Smooth muscle cell (in vitro differentiated cells): ENCODE data around the gene BCAR1. TPM values are rescaled to one million over a fixed set of nuclear protein-coding genes. Genes with fewer than 3 reads are reported as not detected.

Source experiments
- DNase-seq: peaks from one replicate; lab custom pipeline; 2025; ENCODE audit not compliant: unreplicated experiment; lab: John Stamatoyannopoulos, UW
- H2AFZ ChIP-seq: fragments of 200-600 bp; sonication (generic); 2 replicates; pipeline ENCODE4 v1.6.0; 2016; ENCODE audit warnings: antibody characterized with exemption, low read depth, mild to moderate bottlenecking
- H3F3A ChIP-seq: fragments of 200-600 bp; sonication (generic); 2 replicates; pipeline ENCODE4 v1.6.0; 2017; ENCODE audit warnings: antibody characterized with exemption, low read depth
- H3K27ac ChIP-seq: fragments of 200-600 bp; sonication (generic); 2 replicates; pipeline ENCODE4 v1.5.1; 2016; ENCODE audit warnings: low read depth, mild to moderate bottlenecking
- H3K27me3 ChIP-seq: fragments of 200-600 bp; sonication (generic); 2 replicates; pipeline ENCODE4 v1.6.1; 2016; ENCODE audit warnings: low read depth, mild to moderate bottlenecking
- H3K36me3 ChIP-seq: fragments of 200-600 bp; sonication (generic); 2 replicates; pipeline ENCODE4 v1.5.1; 2016; ENCODE audit warnings: low read depth
- H3K4me1 ChIP-seq: fragments of 200-600 bp; sonication (generic); 2 replicates; pipeline ENCODE4 v1.5.1; 2016; ENCODE audit warnings: low read depth
- H3K4me2 ChIP-seq: fragments of 200-600 bp; sonication (generic); 2 replicates; pipeline ENCODE4 v1.6.0; 2016; ENCODE audit warnings: mild to moderate bottlenecking
- H3K4me3 ChIP-seq: fragments of 200-600 bp; sonication (generic); 2 replicates; pipeline ENCODE4 v1.5.1; 2016; ENCODE audit warnings: mild to moderate bottlenecking
- H3K79me2 ChIP-seq: fragments of 200-600 bp; sonication (generic); 2 replicates; pipeline ENCODE4 v1.6.0; 2016; ENCODE audit warnings: low read depth, mild to moderate bottlenecking
- H3K9ac ChIP-seq: fragments of 200-600 bp; sonication (generic); 2 replicates; pipeline ENCODE4 v1.6.0; 2016; ENCODE audit warnings: low read depth
- H3K9me3 ChIP-seq: fragments of 200-600 bp; sonication (generic); replicated peaks from 2 replicates; pipeline ENCODE4 v1.5.1; 2016; ENCODE audit warnings: low read depth
- H4K20me1 ChIP-seq: fragments of 200-600 bp; sonication (generic); 2 replicates; pipeline ENCODE4 v1.6.0; 2016; ENCODE audit warnings: low read depth
- WGBS: methylation state at CpG from one replicate; pipeline ENCODE4 v1.1.7; 2016; ENCODE audit warnings: low lambda C conversion rate; 5-methylcytosine and 5-hydroxymethylcytosine counted together
- polyA plus RNA-seq: library from polyadenylated mRNA; unstranded; fragments of >200 nt; fragmentation: Nextera tagmentation; extraction: Ambion mirVana; gene quantifications from 2 replicates; pipeline ENCODE4 v1.2.1, GENCODE V29; 2016
- small RNA-seq: library from RNA; depleted of rRNA; stranded (forward); fragments of <200 nt; gene quantifications from one replicate; pipeline ENCODE3, GENCODE V24; 2014
- total RNA-seq: library from RNA; depleted of rRNA; stranded (reverse); fragments of >200 nt; gene quantifications from 2 replicates; pipeline ENCODE4 v1.2.3, GENCODE V29; 2014
- TF ChIP-seq, protein P1 (sequence below): fragments of 200-600 bp; sonication (generic); IDR thresholded peaks from 2 replicates; pipeline ENCODE4 v1.5.1; 2017; ENCODE audit warnings: borderline replicate concordance, mild to moderate bottlenecking, antibody characterized with exemption; ENCODE audit not compliant: insufficient read depth, poor library complexity, severe bottlenecking

The BCAR1 gene
- total and polyA plus RNA-seq, 2 experiments from 2014 or later: 49.4 to 117 TPM

DNA sequence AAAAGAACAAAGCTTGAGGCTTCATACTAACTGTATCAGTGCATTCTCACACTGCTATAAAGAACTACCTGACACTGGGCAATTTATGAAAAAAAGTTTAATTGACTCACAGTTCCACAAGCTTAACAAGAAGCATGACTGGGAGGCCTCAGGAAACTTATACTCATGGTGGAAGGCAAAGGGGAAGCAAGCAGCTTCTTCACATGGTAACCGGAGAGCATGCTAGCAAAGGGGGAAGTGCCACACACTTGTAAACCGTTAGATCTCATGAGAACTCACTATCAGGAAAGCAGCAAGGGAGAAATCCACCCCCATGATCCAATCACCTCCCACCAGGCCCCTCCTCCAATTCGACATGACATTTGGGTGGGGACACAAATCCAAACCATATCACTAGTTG, 69.8 kb downstream of the BCAR1 start:
- TF ChIP-seq, protein P1, sequence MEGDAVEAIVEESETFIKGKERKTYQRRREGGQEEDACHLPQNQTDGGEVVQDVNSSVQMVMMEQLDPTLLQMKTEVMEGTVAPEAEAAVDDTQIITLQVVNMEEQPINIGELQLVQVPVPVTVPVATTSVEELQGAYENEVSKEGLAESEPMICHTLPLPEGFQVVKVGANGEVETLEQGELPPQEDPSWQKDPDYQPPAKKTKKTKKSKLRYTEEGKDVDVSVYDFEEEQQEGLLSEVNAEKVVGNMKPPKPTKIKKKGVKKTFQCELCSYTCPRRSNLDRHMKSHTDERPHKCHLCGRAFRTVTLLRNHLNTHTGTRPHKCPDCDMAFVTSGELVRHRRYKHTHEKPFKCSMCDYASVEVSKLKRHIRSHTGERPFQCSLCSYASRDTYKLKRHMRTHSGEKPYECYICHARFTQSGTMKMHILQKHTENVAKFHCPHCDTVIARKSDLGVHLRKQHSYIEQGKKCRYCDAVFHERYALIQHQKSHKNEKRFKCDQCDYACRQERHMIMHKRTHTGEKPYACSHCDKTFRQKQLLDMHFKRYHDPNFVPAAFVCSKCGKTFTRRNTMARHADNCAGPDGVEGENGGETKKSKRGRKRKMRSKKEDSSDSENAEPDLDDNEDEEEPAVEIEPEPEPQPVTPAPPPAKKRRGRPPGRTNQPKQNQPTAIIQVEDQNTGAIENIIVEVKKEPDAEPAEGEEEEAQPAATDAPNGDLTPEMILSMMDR: no peak
- Histone ChIP-seq H3K79me2 (no peaks in the 10 kb centered on the region), H4K20me1 (no peaks in the 10 kb centered on the region), H3K4me2 (no peak overlapping the region), H2AFZ (no peak overlapping the region), H3K27me3 (no peaks in the 10 kb centered on the region), H3K9ac (no peak overlapping the region), H3K4me1 (no peaks in the 10 kb centered on the region), H3F3A (no peaks in the 10 kb centered on the region), H3K36me3 (no peaks in the 10 kb centered on the region), H3K9me3 (peaks cover 3% of the 10 kb centered on the region), H3K4me3 (no peak overlapping the region), H3K27ac (no peak overlapping the region)
- no peak for DNase-seq
- WGBS: 66% methylated on average over 3 of the region's 3 CpGs

DNA sequence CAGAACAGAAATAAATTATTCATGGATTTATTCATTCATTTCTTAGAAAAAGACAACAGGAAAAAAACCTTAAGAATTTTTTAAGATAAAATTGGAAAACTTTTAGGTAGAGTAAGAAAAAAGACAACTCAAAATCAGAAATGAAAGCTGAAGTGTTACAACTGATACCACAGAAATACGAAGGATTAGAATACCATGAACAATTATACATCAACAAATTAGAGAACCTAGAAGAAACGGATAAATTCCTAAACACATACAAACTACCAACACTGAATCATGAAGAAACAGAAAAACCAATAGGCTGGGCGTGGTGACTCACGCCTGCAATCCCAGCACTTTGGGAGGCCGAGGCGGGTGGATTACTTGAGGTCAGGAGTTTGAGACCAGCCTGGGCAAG, 72.2 kb downstream of the BCAR1 start:
- TF ChIP-seq, protein P1: no peak
- H3K4me3 ChIP-seq: no peak overlapping the region
- H3K4me1 ChIP-seq: no peaks in the 10 kb centered on the region
- no peaks in the 10 kb centered on the region for H3F3A ChIP-seq
- H3K4me2 ChIP-seq: no peak overlapping the region
- H3K9ac ChIP-seq: no peak overlapping the region
- peaks cover 5% of the 10 kb centered on the region for H3K9me3 ChIP-seq
- H3K27me3 ChIP-seq: no peaks in the 10 kb centered on the region
- no peaks in the 10 kb centered on the region for H3K36me3 ChIP-seq
- H4K20me1 ChIP-seq: no peaks in the 10 kb centered on the region
- no peak for DNase-seq
- H2AFZ ChIP-seq: no peak overlapping the region
- 94% methylated on average over 6 of the region's 6 CpGs for WGBS
- no peaks in the 10 kb centered on the region for H3K79me2 ChIP-seq
- H3K27ac ChIP-seq: no peak overlapping the region

Small RNA genes within 50 kb of the gene (small RNA-seq; reads per million reads assigned to genes)
- gene RNU6-758P: not detected

Other genes with a start within 250 kb of the BCAR1 start
- 0.67 and 0.85 TPM in 2 replicates for gene LDHD, start 134.8 kb downstream of the BCAR1 start, total RNA-seq
- gene LDHD, start 134.8 kb downstream of the BCAR1 start, polyA plus RNA-seq: 1.2 and 1.5 TPM in 2 replicates
- gene ZFP1, start 103.1 kb downstream of the BCAR1 start, total RNA-seq: 15.0 and 29.0 TPM in 2 replicates
- 12.5 and 12.6 TPM in 2 replicates for gene ZFP1, start 103.1 kb downstream of the BCAR1 start, polyA plus RNA-seq
- 1.7 TPM in 1 of 2 replicates, not detected in the other for gene CTRB2, start 44.5 kb downstream of the BCAR1 start, total RNA-seq
- 2.3 and 11.1 TPM in 2 replicates for gene CTRB2, start 44.5 kb downstream of the BCAR1 start, polyA plus RNA-seq
- gene CTRB1, start 32.6 kb downstream of the BCAR1 start, total RNA-seq: not detected in 2 replicates
- gene CTRB1, start 32.6 kb downstream of the BCAR1 start, polyA plus RNA-seq: 1.9 and 7.2 TPM in 2 replicates
- gene CFDP1, start 181.9 kb upstream of the BCAR1 start, total RNA-seq: 59.0 and 87.3 TPM in 2 replicates
- 81.5 and 91.0 TPM in 2 replicates for gene CFDP1, start 181.9 kb upstream of the BCAR1 start, polyA plus RNA-seq
- gene TMEM170A, start 213.1 kb upstream of the BCAR1 start, total RNA-seq: 12.9 and 25.4 TPM in 2 replicates
- 10.0 and 17.9 TPM in 2 replicates for gene TMEM170A, start 213.1 kb upstream of the BCAR1 start, polyA plus RNA-seq
- gene CHST6, start 243.8 kb upstream of the BCAR1 start, total RNA-seq: 2.0 and 8.3 TPM in 2 replicates
- 1.6 and 2.6 TPM in 2 replicates for gene CHST6, start 243.8 kb upstream of the BCAR1 start, polyA plus RNA-seq